Skeletal muscle tissue (tissue), 4 donors: ENCODE results near the gene CYP2A6. TPM values are rescaled to one million over a fixed set of nuclear protein-coding genes. Genes with fewer than 3 reads are reported as not detected.

Source experiments
- H3K27ac ChIP-seq: one replicate; pipeline ENCODE4 v1.7.0; 2013; ENCODE audit warnings: mild to moderate bottlenecking, low read depth, low read length, inconsistent platforms
- H3K27me3 ChIP-seq, 3 donors: one replicate each; pipeline ENCODE4 v1.7.0; 2013; ENCODE audit warnings: low read length in 3 of 3; ENCODE audit not compliant: control insufficient read depth in 3 of 3, insufficient read depth in 3 of 3
- H3K36me3 ChIP-seq, 3 donors: one replicate each; pipeline ENCODE4 v1.7.0; 2013; ENCODE audit warnings: low read length in 3 of 3; ENCODE audit not compliant: control insufficient read depth in 3 of 3, insufficient read depth in 3 of 3
- H3K4me1 ChIP-seq, 3 donors: one replicate each; pipeline ENCODE4 v1.7.0; 2013; ENCODE audit warnings: low read length in 3 of 3, mild to moderate bottlenecking in 3 of 3; ENCODE audit not compliant: control insufficient read depth in 3 of 3, insufficient read depth in 3 of 3
- H3K4me3 ChIP-seq, 3 donors: one replicate each; pipeline ENCODE4 v1.7.0; 2013; ENCODE audit warnings: low read length in 3 of 3
- H3K9ac ChIP-seq, 3 donors: one replicate each; pipeline ENCODE4 v1.7.0; 2013; ENCODE audit warnings: low read length in 3 of 3, mild to moderate bottlenecking in 3 of 3, moderate library complexity in 2 of 3, low read depth in 1 of 3
- H3K9me3 ChIP-seq, 3 donors: one replicate each; pipeline ENCODE4 v1.7.0; 2013; ENCODE audit warnings: low read length in 3 of 3; ENCODE audit not compliant: control insufficient read depth in 3 of 3
- total RNA-seq: library from RNA; depleted of rRNA; stranded (reverse); fragments of >200 nt; gene quantifications from one replicate; pipeline ENCODE4 v1.2.3, GENCODE V29; 2014
- donor health status: Osteomylitis.

CYP2A6 gene
- total RNA-seq, 1 donor from 2014 or later, result not detected

- H3K27ac ChIP-seq, result peak overlapping the region; percentile 85
- H3K27me3 ChIP-seq, result no peaks in the 10 kb centered on the region
- peaks cover 72 to 85% (median 82%) of the 10 kb centered on the region in 3 donors for H3K4me1 ChIP-seq
- H3K4me3 ChIP-seq, result peak overlapping the region; percentile 51 to 62 (median 61)
- H3K36me3 ChIP-seq, result peaks cover 20 to 36% (median 26%) of the 10 kb centered on the region in 3 donors
- no peaks in the 10 kb centered on the region for H3K9me3 ChIP-seq
- H3K9ac ChIP-seq, result peak overlapping the region; percentile 4 to 87 (median 79)
Measured at GRCh38 chr19:40803170-40803856, 46.9 kb downstream of the CYP2A6 start.

GRCh38 chr19:40802300-40803169, 47.7 kb downstream of the CYP2A6 start:
- H3K27me3 ChIP-seq, result no peaks in the 10 kb centered on the region
- H3K9ac ChIP-seq, result peak overlapping the region; percentile 64 to 87 (median 79)
- H3K4me3 ChIP-seq, result peak overlapping the region; percentile 59 to 72 (median 62)
- H3K27ac ChIP-seq, result peak overlapping the region; percentile 85
- H3K9me3 ChIP-seq, result no peaks in the 10 kb centered on the region
- peaks cover 77 to 84% (median 81%) of the 10 kb centered on the region in 3 donors for H3K4me1 ChIP-seq
- peaks cover 16 to 29% (median 18%) of the 10 kb centered on the region in 3 donors for H3K36me3 ChIP-seq

- peaks cover 14 to 24% (median 16%) of the 10 kb centered on the region in 3 donors for H3K36me3 ChIP-seq
- peak overlapping the region; percentile 59 to 81 (median 80) for H3K4me3 ChIP-seq
- H3K27me3 ChIP-seq, result no peaks in the 10 kb centered on the region
- no peaks in the 10 kb centered on the region for H3K9me3 ChIP-seq
- H3K27ac ChIP-seq, result peak overlapping the region; percentile 85
- H3K9ac ChIP-seq, result peak overlapping the region; percentile 64 to 87 (median 79)
- H3K4me1 ChIP-seq, result peaks cover 73 to 76% (median 73%) of the 10 kb centered on the region in 3 donors
Measured at GRCh38 chr19:40801426-40802299, 48.6 kb downstream of the CYP2A6 start.

- Histone ChIP-seq H3K27me3 (no peaks in the 10 kb centered on the region), H3K9ac (peak overlapping the region; percentile 14 to 87 (median 70)), H3K4me1 (peaks cover 66 to 69% (median 66%) of the 10 kb centered on the region in 3 donors), H3K36me3 (peaks cover 14 to 24% (median 16%) of the 10 kb centered on the region in 3 donors), H3K4me3 (peak overlapping the region; percentile 56 to 81 (median 80)), H3K27ac (peak overlapping the region; percentile 85), H3K9me3 (no peaks in the 10 kb centered on the region)
Measured at GRCh38 chr19:40800997-40801377, 49.3 kb downstream of the CYP2A6 start.

- Histone ChIP-seq H3K9ac (peak overlapping the region; percentile 66 to 87 (median 86)), H3K4me1 (peaks cover 61 to 64% (median 61%) of the 10 kb centered on the region in 3 donors), H3K9me3 (no peaks in the 10 kb centered on the region), H3K27ac (peak overlapping the region; percentile 85), H3K36me3 (peaks cover 14 to 24% (median 16%) of the 10 kb centered on the region in 3 donors), H3K4me3 (peak overlapping the region; percentile 72 to 81 (median 80)), H3K27me3 (no peaks in the 10 kb centered on the region)
Measured at GRCh38 chr19:40800339-40800996, 49.8 kb downstream of the CYP2A6 start.

- H3K4me3 ChIP-seq, result peak overlapping the region; percentile 72 to 81 (median 80)
- H3K27ac ChIP-seq, result peak overlapping the region; percentile 85
- H3K4me1 ChIP-seq, result peaks cover 54 to 57% (median 54%) of the 10 kb centered on the region in 3 donors
- peak overlapping the region; percentile 66 to 87 (median 86) for H3K9ac ChIP-seq
- peaks cover 14 to 21% (median 16%) of the 10 kb centered on the region in 3 donors for H3K36me3 ChIP-seq
- no peaks in the 10 kb centered on the region for H3K9me3 ChIP-seq
- no peaks in the 10 kb centered on the region for H3K27me3 ChIP-seq
Measured at GRCh38 chr19:40799558-40800338, 50.5 kb downstream of the CYP2A6 start.

GRCh38 chr19:40798683-40799557, 51.3 kb downstream of the CYP2A6 start, which contains the start of gene EGLN2:
Gene EGLN2 (plus strand): TSS chr19:40799191. CDS start chr19:40800573, 1,382 bp downstream.
- peak within 1 kb of the TSS; percentile 75 to 87 (median 86) for H3K9ac ChIP-seq
- H3K4me1 ChIP-seq, result peaks cover 45 to 49% (median 46%) of the 10 kb centered on the region in 3 donors
- no peaks in the 10 kb centered on the region for H3K9me3 ChIP-seq
- peak within 1 kb of the TSS; percentile 93 for H3K27ac ChIP-seq
- peak within 1 kb of the TSS; percentile 80 to 92 (median 83) for H3K4me3 ChIP-seq
- peaks cover 12 to 21% (median 16%) of the 10 kb centered on the region in 3 donors for H3K36me3 ChIP-seq
- no peaks in the 10 kb centered on the region for H3K27me3 ChIP-seq
